HG02852 (cell line): Measurements from ENCODE around the gene MUS81.
A peak's percentile ranks its signal among the peaks of the same experiment; 100 is the strongest.
"Not testable (repeated sequence)": the region's sequence is repeated elsewhere in the genome, so short reads cannot be mapped to it uniquely, and the experiment has no call there.

Source experiments
- ATAC-seq: cut with Tn5 transposase; IDR thresholded peaks from one replicate; pipeline ENCODE4 v1.9.1; 2021; ENCODE audit warnings: mild to moderate bottlenecking, moderate library complexity; ENCODE audit not compliant: unreplicated experiment

Gene MUS81, protein sequence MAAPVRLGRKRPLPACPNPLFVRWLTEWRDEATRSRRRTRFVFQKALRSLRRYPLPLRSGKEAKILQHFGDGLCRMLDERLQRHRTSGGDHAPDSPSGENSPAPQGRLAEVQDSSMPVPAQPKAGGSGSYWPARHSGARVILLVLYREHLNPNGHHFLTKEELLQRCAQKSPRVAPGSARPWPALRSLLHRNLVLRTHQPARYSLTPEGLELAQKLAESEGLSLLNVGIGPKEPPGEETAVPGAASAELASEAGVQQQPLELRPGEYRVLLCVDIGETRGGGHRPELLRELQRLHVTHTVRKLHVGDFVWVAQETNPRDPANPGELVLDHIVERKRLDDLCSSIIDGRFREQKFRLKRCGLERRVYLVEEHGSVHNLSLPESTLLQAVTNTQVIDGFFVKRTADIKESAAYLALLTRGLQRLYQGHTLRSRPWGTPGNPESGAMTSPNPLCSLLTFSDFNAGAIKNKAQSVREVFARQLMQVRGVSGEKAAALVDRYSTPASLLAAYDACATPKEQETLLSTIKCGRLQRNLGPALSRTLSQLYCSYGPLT

DNA sequence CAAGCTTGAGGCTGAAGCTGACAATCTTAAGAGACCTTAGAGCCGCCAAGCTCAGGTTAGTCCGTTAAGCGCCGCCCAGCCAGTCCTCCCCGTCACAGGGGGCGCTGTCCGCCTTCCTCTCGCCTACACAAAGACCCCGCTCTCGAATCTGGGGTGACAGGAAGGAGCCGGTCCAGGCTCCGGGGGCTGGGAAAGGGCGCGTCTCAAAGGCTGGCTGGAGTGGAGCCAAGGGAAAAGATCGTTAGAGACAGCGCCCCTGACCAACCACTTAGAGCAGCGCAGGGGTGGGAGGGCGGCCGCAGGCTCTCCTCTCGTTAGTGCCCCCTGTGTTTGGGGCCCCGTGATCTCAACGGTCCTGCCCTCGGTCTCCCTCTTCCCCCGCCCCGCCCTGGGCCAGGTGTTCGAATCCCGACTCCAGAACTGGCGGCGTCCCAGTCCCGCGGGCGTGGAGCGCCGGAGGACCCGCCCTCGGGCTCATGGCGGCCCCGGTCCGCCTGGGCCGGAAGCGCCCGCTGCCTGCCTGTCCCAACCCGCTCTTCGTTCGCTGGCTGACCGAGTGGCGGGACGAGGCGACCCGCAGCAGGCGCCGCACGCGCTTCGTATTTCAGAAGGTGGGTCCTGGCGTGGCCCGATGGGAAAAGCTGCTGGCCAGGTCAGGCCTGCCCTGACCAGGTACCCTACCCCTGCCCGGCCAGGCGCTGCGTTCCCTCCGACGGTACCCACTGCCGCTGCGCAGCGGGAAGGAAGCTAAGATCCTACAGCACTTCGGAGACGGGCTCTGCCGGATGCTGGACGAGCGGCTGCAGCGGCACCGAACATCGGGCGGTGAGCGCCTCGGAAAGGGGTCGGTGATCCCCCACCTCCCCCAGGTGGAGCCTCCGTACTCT, at the start of gene MUS81:
Gene MUS81 (plus strand): TSS at position 156 of the 887 bp plus-strand sequence. CDS start 321 bp downstream, at position 477.
- peak; percentile 27 for ATAC-seq

GRCh38 chr11:65811764-65812475, 48.3 kb upstream of the MUS81 start:
- no peak for ATAC-seq

GRCh38 chr11:65814131-65814985, 45.9 kb upstream of the MUS81 start:
- no peak for ATAC-seq

DNA sequence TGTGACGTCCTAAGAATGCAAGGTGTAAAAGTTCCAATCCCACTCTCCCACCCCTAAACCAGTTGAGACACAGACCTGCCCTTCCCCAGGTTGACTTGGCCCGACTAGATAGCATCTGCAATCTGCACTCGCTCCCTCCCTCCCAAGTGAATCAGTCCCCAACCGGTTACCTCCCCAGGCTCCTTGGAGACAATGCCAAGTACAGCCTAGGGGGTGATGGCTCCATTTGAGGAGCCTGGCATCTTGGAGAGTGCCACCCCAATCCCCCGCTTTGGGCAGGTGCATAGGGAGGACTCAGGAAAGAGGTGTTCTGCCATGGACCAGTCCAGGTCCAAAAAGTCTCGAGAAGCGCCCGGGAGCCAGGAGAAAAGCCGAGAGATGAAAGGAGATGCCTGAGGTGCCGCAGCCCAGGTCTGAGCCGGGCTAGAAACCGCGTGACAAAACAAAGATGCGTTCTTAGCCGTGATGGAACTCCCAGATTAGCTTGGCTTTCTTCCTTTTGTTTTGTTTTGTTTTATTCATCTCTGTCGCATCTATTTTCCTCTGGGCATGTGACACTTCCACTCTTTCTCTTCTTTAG, 45.2 kb upstream of the MUS81 start:
- ATAC-seq: no peak

- ATAC-seq: no peak
Measured at GRCh38 chr11:65816696-65817095, 43.5 kb upstream of the MUS81 start.

DNA sequence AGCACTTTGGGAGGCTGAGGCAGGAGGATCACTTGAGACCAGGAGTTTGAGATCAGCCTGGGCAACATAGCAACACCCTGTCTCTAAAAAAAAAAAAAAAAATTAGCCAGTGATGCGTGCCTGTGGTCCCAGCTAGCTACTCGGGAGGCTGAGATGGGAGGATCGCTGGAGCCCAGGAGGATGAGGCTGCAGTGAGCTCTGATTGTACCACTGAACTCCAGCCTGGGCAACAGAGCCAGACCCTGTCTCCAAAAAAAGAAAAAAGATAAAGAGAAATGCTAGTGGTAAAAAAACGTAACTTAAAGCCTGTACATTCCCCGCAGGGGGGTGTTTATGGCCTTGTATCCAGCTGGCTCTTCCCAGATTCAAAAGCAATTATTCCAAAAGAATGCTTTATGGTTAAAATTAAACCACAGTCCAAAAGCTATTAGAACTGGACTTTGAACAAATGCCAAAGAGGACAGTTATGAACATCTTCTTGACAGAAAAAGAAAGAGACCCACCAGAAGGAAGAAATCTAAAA, 42.9 kb upstream of the MUS81 start:
- ATAC-seq: no peak

GRCh38 chr11:65817835-65818680, 42.2 kb upstream of the MUS81 start:
- ATAC-seq: peak; percentile 75

DNA sequence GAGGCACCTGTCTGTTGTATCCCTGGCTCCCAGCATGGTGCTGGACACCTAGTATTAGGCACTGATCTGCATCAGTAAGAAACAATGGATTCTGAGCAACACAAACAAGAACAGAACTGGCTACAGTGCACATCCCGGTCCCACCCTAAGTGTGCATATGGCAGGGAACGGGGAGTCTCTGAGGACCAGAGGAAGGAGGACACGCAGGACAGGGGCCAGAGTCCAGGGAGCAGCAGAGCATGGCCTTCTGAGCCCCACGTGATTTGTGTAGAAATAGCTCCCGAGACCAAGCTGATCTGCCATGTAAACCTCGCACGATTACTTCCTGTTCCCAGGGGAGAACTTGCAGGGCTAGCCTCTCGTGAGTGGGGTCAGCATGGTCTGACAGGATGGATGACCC, 39.1 kb upstream of the MUS81 start:
- no peak for ATAC-seq

DNA sequence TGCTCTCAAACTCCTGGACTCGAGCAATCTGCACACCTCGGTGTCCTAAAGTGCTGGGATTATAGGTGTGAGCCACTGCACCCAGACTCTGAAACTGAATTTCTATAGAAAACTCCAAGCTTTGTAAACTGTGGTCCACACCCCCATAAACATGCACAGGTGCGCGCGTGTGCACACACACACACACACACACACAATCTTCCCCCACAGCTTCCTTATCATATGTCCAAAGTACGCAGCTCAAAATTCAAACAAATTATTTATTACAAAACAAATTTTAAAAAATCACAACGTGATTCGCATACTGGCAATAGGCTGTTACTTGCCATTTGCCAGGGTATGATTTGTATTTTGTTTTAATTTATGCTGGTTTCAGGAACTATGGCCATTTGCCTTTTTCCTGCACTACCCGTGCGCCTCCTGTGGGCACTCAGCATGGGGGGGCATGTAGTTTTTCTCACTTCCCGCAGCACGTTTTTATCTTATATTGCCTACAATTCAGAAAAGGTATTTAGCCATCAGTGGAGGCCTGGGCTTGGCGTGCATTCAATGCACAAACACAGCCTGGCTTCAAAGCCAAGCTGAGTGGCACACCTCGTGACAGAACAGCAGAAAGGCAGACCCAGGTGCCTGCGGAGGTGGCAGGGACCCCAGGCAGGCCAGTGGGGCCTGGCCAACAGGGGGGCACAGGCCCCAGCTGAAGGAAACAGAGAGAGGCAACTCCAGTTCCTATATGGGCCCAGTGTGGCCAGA, 37.3 kb upstream of the MUS81 start:
- no peak for ATAC-seq

GRCh38 chr11:65826984-65827735, 33.1 kb upstream of the MUS81 start:
- ATAC-seq: no peak

- no peak for ATAC-seq
Measured at GRCh38 chr11:65829459-65829858, 30.8 kb upstream of the MUS81 start.

DNA sequence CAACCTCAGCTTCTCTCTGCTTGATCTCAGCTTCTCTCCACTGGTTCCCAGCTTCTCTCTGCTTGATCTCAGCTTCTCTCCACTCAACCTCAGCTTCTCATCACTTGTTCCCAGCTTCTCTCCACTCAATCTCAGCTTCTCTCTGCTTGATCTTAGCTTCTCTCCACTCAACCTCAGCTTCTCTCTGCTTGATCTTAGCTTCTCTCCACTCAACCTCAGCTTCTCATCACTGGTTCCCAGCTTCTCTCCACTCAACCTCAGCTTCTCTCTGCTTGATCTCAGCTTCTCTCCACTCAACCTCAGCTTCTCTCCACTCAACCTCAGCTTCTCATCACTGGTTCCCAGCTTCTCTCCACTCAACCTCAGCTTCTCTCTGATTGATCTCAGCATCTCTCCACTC, 28.0 kb upstream of the MUS81 start:
- not testable (repeated sequence) for ATAC-seq

- ATAC-seq: peak; percentile 96
Measured at GRCh38 chr11:65833297-65834030, 26.8 kb upstream of the MUS81 start, which contains the start of gene SNX32. Gene SNX32 (plus strand): TSS chr11:65833963. CDS start chr11:65834066, 103 bp downstream.

- ATAC-seq: no peak
Measured at GRCh38 chr11:65834202-65834601, 26.0 kb upstream of the MUS81 start.

DNA sequence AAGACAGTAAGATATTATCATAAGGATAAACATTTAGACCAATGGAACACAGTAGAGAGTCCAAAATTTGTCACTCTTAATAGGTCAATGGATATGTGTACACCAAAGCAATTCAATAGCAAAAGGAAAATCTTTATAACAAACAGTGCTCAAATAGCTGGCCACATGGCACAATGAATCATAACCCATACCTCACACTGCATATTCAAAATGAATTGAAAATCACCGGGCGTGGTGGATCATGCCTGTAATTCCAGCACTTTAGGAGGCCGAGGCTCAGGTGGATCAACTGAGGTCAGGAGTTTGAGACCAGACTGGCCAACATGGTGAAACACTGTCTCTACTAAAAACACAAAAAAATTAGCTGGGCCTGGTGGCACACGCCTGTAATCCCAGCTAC, 18.1 kb upstream of the MUS81 start:
- no peak for ATAC-seq

DNA sequence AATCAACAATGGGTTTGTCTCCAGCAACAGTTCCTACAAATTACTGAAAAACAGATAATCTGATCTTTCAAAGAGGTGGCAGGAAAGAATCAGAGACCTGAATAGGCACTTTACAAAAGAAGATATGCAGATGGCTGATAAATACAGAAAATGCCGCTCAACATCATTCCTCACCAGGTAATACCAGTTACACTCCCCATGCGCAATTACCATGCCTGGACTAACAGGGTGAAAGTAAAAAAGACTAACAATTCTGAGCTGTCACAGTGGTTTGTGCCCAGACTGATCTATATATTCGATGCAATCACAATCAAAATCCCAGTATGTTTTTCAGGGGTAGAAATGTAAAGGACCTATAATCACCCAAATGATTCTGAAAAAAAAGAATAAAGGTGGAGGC, 16.4 kb upstream of the MUS81 start:
- ATAC-seq: no peak
